Mononuclear cell (primary cell): ENCODE measurements around the gene NDFIP1. TPM values are rescaled to one million over a fixed set of nuclear protein-coding genes. Genes with fewer than 3 reads are reported as not detected.
A peak's percentile ranks its signal among the peaks of the same experiment; 100 is the strongest.

Source experiments
- H3K27me3 ChIP-seq: 2 replicates; pipeline ENCODE4 v1.6.0; 2011; ENCODE audit warnings: low read length, control low read depth; ENCODE audit not compliant: insufficient read depth
- H3K4me1 ChIP-seq: 2 replicates; pipeline ENCODE4 v1.5.1; 2011; ENCODE audit warnings: mild to moderate bottlenecking, low read length, control low read depth; ENCODE audit not compliant: insufficient read depth
- H3K4me3 ChIP-seq: 2 replicates; pipeline ENCODE4 v1.5.1; 2011; ENCODE audit warnings: mild to moderate bottlenecking, low read length, moderate library complexity
- H3K9me3 ChIP-seq: 2 replicates; pipeline ENCODE4 v1.5.1; 2011; ENCODE audit warnings: low read depth, mild to moderate bottlenecking, control low read depth, low read length
- total RNA-seq: library from RNA; depleted of rRNA; stranded (reverse); fragments of >200 nt; gene quantifications from one replicate; pipeline ENCODE4 v1.2.3, GENCODE V29; 2012

The NDFIP1 gene, protein sequence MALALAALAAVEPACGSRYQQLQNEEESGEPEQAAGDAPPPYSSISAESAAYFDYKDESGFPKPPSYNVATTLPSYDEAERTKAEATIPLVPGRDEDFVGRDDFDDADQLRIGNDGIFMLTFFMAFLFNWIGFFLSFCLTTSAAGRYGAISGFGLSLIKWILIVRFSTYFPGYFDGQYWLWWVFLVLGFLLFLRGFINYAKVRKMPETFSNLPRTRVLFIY
- total RNA-seq, result 195 TPM

DNA sequence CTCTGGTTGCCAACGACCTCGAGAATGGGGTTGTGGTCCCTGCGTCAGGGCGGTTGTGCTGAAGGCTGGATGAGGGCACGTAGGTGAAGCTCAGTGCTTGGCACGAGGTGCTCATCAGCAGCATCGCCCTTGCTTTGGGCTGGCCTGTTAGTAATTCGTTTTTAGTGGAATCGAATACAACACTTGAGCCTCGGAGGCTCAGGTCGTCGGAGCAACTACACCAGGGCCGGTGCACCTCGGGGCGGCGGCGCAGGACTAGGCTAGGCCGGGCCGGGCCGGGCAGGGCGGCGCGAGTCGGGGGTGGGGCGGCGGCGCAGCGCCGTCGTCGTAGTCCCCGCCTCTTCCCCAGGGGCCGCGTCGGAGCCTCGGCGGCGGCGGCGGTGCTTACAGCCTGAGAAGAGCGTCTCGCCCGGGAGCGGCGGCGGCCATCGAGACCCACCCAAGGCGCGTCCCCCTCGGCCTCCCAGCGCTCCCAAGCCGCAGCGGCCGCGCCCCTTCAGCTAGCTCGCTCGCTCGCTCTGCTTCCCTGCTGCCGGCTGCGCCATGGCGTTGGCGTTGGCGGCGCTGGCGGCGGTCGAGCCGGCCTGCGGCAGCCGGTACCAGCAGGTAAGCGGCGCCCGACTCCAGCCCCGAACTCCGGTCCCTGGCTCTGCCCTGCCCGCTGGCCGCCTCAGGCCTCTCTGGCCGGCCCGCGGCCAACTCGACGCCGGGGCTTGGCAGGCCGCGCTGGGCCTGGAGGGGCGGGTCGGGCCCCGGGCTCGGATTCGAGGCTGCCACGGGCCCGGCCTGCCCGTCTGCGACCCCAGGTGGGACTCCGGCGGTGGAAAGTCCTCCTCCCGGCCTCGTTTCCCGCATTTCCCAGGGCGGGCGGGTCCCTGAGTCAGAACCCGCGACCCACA is at the start of gene NDFIP1:
TSS of gene NDFIP1 (plus strand) at position 348 of the 899 bp plus-strand sequence. CDS start at position 544, 196 bp downstream.
- H3K27me3 ChIP-seq, result no peaks in the 10 kb centered on the region
- no peaks in the 10 kb centered on the region for H3K9me3 ChIP-seq
- peak within 1 kb of the TSS; percentile 84 for H3K4me3 ChIP-seq
- peaks cover 24% of the 10 kb centered on the region for H3K4me1 ChIP-seq

DNA sequence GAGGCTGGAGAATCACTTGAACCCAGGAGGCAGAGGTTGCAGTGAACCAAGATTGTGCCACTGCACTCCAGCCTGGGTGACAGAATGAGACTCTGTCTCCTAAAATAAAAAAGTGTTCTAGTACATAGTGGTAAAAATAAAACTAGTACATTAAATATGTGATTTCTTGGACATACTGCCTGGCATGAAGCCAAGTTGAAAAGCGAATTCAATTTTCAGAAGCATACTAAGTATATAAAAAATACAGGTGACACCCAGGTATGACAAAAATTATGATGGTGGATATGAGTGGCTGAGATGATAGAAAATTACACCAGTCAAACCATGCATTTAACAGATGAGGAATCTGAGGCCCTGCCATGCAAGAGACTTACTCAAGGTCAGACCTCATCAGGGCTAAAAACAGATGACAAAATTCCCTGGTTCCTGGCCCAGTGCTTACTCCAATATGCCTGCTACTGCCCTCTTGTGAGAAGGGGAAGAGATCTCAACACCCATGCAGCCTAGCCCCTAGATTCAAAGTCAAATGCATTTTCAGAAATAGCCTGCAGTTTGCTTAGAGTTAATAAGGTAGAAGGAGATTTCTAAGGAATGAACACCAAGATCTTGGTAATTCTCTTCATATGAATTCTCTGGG is 49.2 kb upstream of the NDFIP1 start:
- no peaks in the 10 kb centered on the region for H3K27me3 ChIP-seq
- no peaks in the 10 kb centered on the region for H3K9me3 ChIP-seq
- H3K4me3 ChIP-seq, result no peak overlapping the region
- peaks cover 10% of the 10 kb centered on the region for H3K4me1 ChIP-seq

DNA sequence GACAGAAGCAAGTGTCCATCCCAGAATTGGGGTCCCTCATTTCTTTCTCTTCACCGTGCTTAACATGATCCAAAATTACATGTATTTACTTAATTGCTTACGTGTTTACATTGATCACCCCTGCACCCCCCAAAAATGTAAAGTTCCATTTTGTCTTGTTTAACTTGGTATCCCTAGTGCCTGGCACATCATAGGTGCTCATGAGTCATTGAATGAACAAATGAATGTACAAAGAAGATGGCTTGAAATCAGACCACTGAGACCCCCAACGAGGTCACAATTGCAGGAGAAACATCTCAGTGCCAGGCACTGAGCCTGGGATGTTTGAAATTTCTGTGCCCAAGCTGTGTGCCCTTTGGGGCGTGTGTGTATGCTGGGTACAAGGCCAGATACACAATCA is 45.2 kb upstream of the NDFIP1 start:
- Histone ChIP-seq H3K9me3 (no peaks in the 10 kb centered on the region), H3K27me3 (no peaks in the 10 kb centered on the region), H3K4me1 (peaks cover 8% of the 10 kb centered on the region), H3K4me3 (no peak overlapping the region)

DNA sequence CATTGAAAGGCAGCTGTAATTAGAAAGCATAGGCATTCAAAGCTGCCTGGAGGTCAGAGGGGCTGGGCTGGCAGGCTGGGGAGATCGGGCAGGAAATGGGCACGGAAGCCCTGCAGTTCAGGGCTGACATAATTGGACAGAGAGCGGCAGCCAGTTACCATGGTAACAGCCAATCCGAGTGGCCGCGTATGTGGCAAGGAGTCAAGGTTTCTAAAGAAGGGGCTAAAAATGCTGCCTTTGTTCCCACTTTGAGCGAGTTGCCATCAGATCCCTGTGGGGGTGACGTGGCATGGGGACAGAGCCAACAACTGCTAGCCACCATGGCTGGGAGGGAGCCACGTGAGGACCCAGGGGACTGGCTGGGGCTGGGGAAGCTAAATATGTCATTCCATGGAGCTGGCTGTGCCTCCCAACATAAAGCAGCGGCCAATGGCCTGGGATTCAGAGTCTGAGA is 44.7 kb upstream of the NDFIP1 start:
- no peaks in the 10 kb centered on the region for H3K9me3 ChIP-seq
- H3K4me3 ChIP-seq, result no peak overlapping the region
- H3K4me1 ChIP-seq, result peaks cover 8% of the 10 kb centered on the region
- no peaks in the 10 kb centered on the region for H3K27me3 ChIP-seq

DNA sequence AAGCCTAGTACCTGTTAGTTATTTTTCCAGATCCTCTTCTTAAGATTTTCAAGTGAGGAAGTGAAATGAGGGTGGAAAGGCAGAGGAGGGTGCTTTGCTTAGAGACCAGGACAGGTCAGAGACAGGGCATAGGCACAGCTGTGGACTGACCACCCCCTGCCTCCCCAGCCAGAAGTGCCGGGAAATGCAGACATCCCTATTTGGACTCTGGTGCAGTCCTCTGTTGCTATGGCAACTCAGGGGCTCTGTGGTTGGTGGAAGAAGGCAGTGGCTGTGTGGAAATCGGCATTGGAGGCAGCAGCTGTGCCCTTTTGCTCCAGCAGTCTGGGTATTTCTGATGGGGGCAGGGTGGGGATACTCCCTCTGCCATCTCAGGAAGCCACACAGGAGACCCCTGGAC is 43.3 kb upstream of the NDFIP1 start:
- H3K4me3 ChIP-seq, result no peak overlapping the region
- peaks cover 8% of the 10 kb centered on the region for H3K4me1 ChIP-seq
- no peaks in the 10 kb centered on the region for H3K9me3 ChIP-seq
- H3K27me3 ChIP-seq, result no peaks in the 10 kb centered on the region

DNA sequence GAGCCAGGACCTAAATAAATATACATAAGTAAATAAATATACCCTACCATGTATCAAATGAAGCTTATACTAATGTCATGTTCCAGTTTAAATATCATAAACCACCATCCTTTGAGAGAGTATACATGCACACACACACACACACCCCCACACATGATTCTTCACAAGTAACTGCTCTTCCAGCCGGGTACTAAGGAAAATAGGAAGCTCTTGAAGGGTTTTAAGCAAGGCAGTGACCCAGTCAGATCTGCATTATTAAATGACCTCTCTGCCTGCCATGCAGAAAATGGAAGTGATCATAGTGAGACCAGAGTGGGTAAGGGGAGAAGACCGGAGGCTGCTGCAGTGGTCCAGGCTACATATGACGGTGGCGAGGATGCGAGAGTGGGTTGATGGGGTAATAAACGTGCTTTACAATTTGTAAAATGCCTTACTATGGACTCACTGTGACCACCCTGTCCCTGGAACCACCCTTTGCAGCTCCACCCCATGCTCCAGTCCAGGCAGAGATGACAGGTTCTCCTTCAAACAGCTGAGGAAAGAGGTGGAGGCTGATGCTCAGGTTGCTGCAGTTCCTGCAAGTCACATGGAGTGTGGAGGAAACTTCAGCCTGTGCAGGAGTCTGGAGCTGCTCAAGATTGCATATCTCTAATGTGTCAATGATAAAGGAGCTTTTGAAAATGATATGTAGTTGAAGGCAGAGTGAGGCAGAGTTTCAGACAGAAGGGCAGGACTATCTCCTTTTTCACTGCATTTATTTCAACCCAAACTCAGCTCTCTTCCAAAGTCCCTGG is 38.8 kb upstream of the NDFIP1 start:
- no peak overlapping the region for H3K4me3 ChIP-seq
- no peaks in the 10 kb centered on the region for H3K9me3 ChIP-seq
- no peaks in the 10 kb centered on the region for H3K4me1 ChIP-seq
- H3K27me3 ChIP-seq, result no peaks in the 10 kb centered on the region

DNA sequence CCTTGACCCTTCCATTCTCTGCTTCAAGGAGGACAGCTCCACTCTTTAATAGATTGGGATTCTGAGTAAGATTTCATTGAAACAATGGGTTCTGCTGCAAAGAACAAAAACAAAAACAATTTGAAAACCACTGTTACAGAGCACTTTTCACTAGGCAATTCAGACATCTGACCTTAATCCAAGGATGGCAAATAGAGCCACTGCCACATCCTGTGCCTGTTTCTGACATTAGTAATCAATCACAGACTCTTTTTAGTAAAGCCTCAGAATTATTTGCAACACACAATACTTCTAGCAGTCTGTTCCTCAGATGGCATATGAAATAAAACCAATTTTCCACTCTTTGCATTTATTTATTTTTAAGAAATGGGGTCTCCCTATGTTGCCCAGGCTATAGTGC is 37.8 kb upstream of the NDFIP1 start:
- no peak overlapping the region for H3K4me3 ChIP-seq
- no peaks in the 10 kb centered on the region for H3K9me3 ChIP-seq
- H3K27me3 ChIP-seq, result no peaks in the 10 kb centered on the region
- H3K4me1 ChIP-seq, result no peaks in the 10 kb centered on the region

DNA sequence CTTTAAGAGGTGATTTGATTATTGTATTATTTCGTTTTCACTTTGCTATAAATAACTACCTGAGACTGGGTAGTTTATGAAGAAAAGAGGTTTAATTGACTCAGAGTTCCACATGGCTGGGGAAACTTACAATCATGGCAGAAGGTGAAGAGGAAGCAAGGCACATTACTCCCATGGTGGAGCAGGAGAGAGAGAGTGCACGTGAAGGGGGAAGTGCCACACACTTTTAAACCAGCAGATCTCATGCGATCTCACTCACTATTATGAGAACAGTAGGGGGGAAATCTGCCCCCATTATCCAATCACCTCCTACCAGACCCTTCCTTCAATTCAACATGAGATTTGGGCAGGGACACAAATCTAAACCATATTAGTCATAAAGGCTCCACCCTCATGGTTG is 36.1 kb upstream of the NDFIP1 start:
- Histone ChIP-seq H3K4me3 (no peak overlapping the region), H3K4me1 (no peaks in the 10 kb centered on the region), H3K27me3 (no peaks in the 10 kb centered on the region), H3K9me3 (no peaks in the 10 kb centered on the region)

DNA sequence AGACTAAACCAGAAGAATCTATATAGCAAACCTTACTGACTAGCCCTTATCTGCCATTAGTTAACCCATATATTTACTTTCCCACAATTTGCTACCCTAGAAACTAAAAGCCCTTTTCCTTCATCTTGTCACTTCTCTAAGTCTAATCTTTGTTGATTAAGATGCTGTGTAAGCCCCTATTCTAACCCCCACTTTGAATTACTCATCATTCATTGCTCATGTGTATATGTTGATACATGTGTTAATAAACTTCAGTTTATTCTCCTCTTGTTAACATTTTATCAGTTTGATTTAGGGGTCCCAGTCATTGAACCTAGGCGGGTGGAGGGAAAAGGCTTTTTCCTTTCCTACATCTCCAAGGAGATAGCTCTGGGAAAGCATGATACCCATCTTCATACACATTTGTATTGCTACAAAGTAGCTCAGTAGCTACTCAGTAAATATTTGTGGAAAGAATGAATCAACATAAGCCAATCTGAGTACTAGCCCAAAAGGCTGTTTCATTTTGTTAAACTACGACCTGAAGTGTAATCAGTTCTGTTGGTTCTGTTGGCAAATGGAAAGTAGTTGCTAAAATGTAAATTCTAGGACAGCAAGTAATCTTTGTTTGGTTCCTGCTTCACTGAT is 35.1 kb upstream of the NDFIP1 start:
- no peaks in the 10 kb centered on the region for H3K27me3 ChIP-seq

DNA sequence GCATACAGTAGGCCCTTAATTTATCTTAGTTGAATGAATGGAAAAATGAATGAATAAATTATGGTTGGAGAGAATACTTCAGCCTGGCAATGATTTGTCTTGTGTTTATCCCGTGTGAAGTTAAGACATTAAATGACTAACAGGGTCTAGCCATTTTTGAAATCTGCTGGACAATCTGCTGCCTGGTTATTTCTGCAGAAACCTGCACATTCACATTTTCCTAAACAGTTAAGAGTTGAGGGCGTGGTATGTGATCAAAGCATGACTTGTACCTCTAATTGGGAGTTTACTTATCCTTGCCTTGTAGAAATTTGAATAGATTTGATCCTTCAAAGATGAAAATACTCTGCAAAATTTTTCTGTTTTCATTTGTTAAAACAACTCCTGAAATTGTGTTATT is 34.6 kb upstream of the NDFIP1 start:
- Histone ChIP-seq H3K27me3 (no peaks in the 10 kb centered on the region), H3K4me3 (no peak overlapping the region), H3K4me1 (no peaks in the 10 kb centered on the region), H3K9me3 (no peaks in the 10 kb centered on the region)

More for the DNA sequence above, 35.1 kb upstream of the NDFIP1 start:
- Histone ChIP-seq H3K9me3 (no peaks in the 10 kb centered on the region), H3K4me3 (no peak overlapping the region), H3K4me1 (no peaks in the 10 kb centered on the region)

DNA sequence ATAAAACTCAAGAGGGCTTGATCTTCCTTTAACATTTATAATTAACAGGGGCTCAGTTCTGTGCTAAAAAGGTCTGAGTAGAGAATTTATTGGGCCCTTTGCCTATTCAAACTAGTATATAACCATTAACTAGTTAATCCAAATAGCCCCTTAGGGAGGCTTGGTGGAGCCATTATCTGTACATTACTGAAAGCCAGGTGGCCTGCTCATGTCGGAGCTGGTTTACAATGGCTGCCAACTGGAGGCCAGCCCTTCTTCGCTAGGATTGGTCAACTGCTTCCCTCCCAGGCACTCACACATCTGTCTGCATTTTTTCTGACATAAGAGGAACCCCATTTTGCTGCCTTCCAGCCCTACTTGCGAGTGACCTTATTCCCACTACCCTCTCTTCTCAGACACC is 30.4 kb upstream of the NDFIP1 start:
- Histone ChIP-seq H3K4me1 (no peaks in the 10 kb centered on the region), H3K4me3 (no peak overlapping the region), H3K27me3 (no peaks in the 10 kb centered on the region), H3K9me3 (no peaks in the 10 kb centered on the region)

DNA sequence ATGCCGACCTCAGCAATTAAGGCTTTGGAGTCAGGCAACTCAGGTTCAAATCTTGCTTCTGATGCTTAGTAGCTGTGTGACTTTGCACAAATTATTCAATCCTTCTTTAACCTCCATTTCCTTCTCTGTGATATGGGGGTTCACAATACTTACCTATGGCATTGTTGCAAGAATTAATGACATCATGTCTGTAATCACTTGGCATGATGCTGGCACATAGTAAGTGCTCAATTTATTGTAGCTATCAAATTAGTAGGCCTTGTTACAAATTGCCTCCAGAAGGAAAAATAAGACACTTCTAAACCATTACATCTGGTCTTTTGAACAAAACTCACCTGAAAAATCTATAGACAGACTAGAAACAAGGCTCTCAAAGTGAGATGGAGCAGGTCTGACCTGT is 29.9 kb upstream of the NDFIP1 start:
- H3K4me1 ChIP-seq, result no peaks in the 10 kb centered on the region
- no peak overlapping the region for H3K4me3 ChIP-seq
- H3K27me3 ChIP-seq, result no peaks in the 10 kb centered on the region
- no peaks in the 10 kb centered on the region for H3K9me3 ChIP-seq

DNA sequence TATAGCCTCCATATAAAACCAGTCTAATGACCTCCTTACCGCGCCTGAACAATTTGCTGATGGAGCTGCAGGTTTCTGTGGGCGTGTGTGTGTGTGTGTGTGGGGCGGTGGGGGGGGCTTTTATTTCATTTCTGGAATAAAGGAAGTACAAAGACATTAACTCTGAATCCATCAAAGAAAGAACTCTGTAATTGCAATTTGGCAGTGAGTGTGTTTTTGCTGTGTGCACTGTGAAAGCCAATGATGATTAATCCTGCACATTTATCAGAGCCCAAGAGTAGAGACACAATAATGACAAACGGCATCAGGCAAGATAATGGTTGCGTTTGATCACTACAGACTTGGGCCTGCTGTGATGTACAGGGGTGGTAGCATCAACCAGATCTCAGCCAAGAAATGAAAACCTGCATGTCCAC is 29.3 kb upstream of the NDFIP1 start:
- Histone ChIP-seq H3K27me3 (no peaks in the 10 kb centered on the region), H3K4me1 (no peaks in the 10 kb centered on the region), H3K4me3 (no peak overlapping the region), H3K9me3 (no peaks in the 10 kb centered on the region)

DNA sequence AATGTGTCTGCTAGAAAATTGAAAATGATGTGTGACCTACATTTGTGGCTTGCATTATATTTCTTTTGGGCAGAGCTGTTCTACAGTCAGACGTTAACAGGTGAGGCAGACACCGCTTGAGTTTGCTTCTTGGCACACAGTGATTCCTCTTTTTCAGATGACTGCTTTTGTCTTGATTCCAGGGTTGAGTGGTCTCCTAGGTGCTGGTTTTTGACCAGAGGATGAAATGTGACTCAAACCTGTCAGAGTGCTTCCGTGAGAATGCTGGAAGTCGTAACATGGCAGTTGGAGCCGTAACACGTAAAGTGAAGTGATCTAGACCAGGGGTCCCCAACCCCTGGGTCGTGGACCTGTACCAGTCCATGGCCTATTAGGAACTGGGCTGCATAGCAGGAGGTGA is 28.3 kb upstream of the NDFIP1 start:
- Histone ChIP-seq H3K4me1 (no peaks in the 10 kb centered on the region), H3K27me3 (no peaks in the 10 kb centered on the region), H3K4me3 (no peak overlapping the region), H3K9me3 (no peaks in the 10 kb centered on the region)
